Stimulated activated CD4-positive, alpha-beta T cell treated with anti-CD3 and anti-CD28 coated beads, Interleukin-12 subunit alpha, Interleukin-12 subunit beta, amount 100 ng/mL, for 4 hours (primary cell): Measurements from ENCODE around the gene SLC40A1.

Experiments
- DNase-seq: peaks from one replicate; pipeline ENCODE4 v3.0.0-alpha.2; 2020

SLC40A1 gene

GRCh38 chr2:189561371-189562038 lies 19.1 kb downstream of the SLC40A1 start:
- no peak for DNase-seq

GRCh38 chr2:189560273-189560586 lies 20.4 kb downstream of the SLC40A1 start:
- DNase-seq = no peak

GRCh38 chr2:189559579-189560272 lies 20.9 kb downstream of the SLC40A1 start:
- DNase-seq = no peak

GRCh38 chr2:189558516-189559272 lies 21.9 kb downstream of the SLC40A1 start:
- DNase-seq = no peak

- no peak for DNase-seq
Observed at GRCh38 chr2:189557373-189557772, 23.2 kb downstream of the SLC40A1 start.

- no peak for DNase-seq
Observed at GRCh38 chr2:189556526-189556925, 24.1 kb downstream of the SLC40A1 start.

- DNase-seq = no peak
Observed at GRCh38 chr2:189555232-189555631, 25.4 kb downstream of the SLC40A1 start.

GRCh38 chr2:189553504-189554088 lies 27.0 kb downstream of the SLC40A1 start:
- no peak for DNase-seq

- DNase-seq = no peak
Observed at GRCh38 chr2:189552991-189553404, 27.6 kb downstream of the SLC40A1 start.

- DNase-seq = no peak
Observed at GRCh38 chr2:189552334-189552990, 28.1 kb downstream of the SLC40A1 start.

- DNase-seq = no peak
Observed at GRCh38 chr2:189551808-189552207, 28.8 kb downstream of the SLC40A1 start.

- DNase-seq = no peak
Observed at GRCh38 chr2:189549449-189549832, 31.1 kb downstream of the SLC40A1 start.

GRCh38 chr2:189548666-189549448 lies 31.7 kb downstream of the SLC40A1 start:
- DNase-seq = no peak

GRCh38 chr2:189545418-189545817 lies 35.2 kb downstream of the SLC40A1 start:
- no peak for DNase-seq

GRCh38 chr2:189544318-189545042 lies 36.1 kb downstream of the SLC40A1 start:
- no peak for DNase-seq

- no peak for DNase-seq
Observed at GRCh38 chr2:189543367-189543766, 37.2 kb downstream of the SLC40A1 start.

- DNase-seq = no peak
Observed at GRCh38 chr2:189542145-189542882, 38.3 kb downstream of the SLC40A1 start.

- no peak for DNase-seq
Observed at GRCh38 chr2:189541591-189541990, 39.0 kb downstream of the SLC40A1 start.

- no peak for DNase-seq
Observed at GRCh38 chr2:189540551-189540950, 40.0 kb downstream of the SLC40A1 start.

- no peak for DNase-seq
Observed at GRCh38 chr2:189538402-189538801, 42.2 kb downstream of the SLC40A1 start.

GRCh38 chr2:189536830-189537229 lies 43.8 kb downstream of the SLC40A1 start:
- DNase-seq = no peak
